NK-92 (cell line): Measurements from ENCODE around the gene SLC30A10.
"Not testable (repeated sequence)": the region's sequence is repeated elsewhere in the genome, so short reads cannot be mapped to it uniquely, and the experiment has no call there.

Experiments
- DNase-seq: peaks from one replicate; lab custom pipeline; 2025; ENCODE audit not compliant: unreplicated experiment; lab: John Stamatoyannopoulos, UW

SLC30A10 gene

DNA sequence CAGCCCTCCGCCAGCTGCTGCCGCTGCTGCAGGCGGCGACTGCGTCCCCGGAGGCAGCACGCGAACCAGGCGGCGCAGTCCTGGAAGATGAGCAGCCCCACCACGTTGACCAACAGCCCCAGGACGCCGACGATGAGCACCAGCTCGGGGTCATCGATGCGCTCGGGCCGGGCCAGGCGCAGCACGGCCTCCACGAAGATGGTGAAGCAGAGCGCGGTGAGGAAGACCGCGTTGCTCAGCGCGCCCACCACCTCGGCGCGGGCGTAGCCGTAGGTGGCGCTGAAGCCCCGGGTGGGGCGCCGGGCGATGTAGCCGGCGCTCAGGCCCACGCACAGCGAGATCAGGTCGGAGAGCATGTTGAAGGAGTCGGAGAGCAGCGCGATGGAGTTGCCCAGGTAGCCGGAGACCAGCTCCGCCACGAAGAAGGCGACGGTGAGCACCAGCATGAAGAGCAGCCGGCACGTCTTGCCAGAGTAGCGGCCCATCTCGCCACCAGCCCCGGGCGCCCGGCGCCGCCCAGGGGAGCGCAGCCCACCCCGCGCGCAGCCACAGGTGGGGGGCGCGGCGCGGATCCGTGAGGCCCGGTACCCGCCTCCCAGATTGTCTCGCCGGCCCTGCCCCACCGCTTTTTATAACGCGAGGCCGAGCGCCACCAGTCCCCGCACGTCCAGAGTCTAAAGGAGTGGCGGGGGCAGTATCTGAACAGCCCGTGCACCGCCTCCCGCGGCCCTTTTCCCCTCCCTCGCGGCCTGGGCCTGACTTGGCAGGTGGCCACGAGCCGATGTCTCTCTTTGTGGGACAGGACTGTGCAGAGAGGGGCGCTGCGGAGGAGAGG lies at the start of gene SLC30A10:
SLC30A10 (minus strand) TSS at position 602 of the 835 bp plus-strand sequence; CDS start at position 485, 117 bp downstream.
- no peak for DNase-seq

DNA sequence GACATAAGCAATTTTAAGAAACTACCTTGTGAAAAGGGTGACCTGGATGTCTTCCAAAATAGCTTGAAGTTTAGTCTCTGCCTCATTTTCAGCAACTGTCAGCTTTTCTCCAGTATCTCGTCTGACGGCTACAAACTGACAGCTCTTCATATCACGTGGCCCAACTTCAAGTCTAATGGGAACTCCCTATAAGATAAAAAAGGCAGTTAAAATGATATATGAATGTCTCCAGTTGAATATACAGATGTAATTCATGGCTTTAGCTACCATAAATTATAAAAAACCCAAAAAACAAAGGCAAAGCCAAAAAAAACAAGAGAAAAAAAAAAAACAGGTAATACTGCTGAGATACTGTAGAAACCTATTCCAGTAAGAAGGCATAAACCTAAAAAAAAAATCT lies 44.9 kb upstream of the SLC30A10 start:
- no peak for DNase-seq

DNA sequence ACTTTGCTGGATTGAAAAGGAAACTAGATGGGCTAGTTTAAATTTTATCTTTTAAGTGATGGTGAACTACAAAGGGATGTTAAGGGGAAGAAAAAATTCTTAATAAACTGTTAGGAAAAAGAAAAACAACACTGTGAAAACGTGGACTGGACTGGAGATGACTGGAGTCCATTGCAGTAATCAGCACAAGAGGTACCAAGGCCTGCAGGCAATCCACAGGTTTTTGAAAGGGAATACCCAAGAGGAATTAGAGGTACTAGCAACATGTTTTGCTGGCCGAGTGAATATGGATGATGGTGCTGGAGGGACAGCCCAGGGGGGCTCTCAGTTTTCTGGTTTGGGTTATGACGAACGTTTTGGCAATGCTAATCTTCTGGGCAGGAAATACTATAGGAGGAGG lies 39.0 kb upstream of the SLC30A10 start:
- no peak for DNase-seq

DNA sequence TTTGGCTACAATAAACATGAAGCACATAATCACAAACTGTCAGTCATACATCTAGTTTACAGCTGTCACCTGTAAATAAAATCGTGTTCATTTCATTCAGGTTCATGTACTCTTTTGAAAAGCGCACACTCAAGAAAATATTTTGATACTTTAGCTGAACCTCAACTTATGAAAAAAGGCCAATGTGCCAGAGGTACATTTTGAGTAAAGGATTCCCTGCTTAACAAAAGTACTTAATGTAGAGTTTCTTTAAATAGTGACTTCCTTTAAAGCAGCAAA lies 37.7 kb upstream of the SLC30A10 start:
- no peak for DNase-seq

DNA sequence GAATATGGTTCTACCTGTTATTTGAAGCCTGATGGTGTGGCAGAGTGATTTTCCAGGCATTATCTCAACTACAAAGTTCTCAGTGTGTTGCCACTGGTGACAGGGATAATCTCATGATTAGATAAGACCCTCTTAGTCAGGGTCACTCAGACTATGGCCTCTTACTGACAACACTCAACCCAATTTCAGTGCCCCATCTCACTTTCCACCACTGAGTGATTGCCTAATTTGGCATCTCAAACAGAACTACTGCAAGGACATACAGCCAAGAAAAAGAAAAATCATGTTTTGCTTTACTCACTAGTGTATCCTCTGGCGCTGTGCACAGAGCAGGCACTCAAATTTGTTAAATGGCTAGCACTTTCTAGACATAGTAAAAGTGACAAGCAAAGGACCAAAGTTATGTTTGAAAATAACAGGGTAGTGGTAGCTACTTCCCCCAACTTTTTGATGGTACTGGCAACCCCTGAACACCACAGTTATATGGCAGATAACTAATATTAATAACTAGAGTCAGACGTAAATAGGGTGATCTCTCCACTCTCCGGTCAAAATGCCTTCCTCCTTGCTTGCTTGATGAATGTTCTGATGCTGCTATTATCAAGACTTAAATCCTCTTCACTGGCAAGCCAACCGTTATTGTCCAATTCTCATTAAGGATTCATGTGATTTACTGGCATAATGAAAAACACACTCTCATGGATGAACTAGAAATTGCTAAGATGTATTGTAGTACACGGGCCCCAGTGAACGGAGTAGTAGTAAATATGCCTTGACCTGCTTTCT lies 37.1 kb upstream of the SLC30A10 start:
- DNase-seq, result no peak

DNA sequence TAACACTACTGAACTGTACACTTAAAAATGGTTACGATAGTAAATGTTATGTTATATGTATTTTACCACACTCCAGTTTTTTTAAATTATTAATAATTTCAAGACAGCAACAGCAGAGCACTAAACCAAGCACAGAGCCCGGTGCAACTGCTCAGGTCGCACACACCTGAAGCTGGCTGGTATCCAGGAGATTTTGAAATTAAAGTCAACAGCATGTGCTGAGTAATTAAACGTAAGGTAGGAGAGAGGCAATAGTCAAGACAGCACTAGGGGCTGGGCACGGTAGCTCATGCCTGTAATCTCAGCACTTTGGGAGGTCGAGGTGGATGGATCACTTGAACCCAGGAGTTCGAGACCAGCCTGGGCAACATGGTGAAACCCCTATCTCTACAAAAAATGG lies 35.1 kb upstream of the SLC30A10 start:
- DNase-seq, result no peak

- no peak for DNase-seq
These were observed 33.3 kb upstream of the SLC30A10 start for GRCh38 chr1:219961684-219962083.

DNA sequence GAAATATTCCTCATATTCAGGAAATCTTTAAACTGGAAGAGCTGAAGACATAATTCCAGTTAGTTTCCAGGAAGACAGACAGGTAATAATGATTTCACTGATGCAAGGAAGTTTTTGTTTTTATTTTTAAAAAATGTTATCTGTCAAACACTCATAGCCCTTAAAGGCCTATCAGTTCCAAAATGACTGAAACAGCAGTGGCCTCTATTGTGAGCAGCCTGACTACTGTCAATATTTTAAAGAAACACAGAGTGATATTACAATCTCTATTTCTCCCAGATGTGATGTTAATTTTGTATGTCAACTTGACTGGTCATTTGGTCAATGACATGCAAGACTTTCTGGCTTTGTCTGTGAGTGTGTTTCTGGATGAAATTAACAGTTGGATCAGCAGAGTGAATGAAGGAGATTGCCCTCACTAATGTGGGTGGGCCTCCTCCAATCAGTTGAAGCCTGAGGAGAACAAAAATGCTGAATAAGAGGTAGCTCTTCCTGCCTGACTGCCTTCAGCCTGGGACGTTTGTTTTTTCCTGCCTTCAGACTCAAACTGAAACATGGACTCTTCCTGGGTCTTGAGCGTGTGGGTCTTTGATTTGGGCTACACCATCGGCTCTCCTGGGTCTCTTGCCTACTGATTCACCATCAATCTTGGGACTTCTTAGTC lies 31.3 kb upstream of the SLC30A10 start:
- DNase-seq, result no peak

DNA sequence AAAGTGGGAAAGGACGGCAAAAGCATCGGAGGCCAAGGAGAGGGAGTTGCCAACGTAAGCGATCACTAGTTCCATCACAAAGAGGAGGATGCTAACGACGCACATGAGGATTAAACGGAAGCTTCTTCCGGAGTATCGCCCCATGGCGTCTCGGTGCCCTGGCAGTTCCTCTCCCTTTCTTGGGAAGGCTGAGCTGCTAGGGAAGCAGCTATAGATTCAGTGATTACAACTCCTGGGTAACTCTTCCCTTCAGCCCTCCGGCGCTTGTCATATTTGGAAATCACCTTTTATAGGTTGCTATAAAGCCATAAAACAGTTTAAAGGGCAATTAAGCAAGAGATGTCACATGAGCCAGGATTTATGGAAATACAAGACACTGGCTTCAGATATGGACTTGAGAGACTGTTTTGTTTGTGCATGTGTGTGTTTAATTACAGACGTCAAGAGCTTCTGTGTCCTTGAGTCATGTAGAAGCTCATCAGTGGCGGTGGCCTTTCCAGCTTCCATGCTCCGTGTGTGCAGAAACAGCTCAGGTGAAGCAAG lies 30.6 kb upstream of the SLC30A10 start:
- no peak for DNase-seq

- no peak for DNase-seq
These were observed 26.5 kb upstream of the SLC30A10 start for GRCh38 chr1:219954736-219955421.

- DNase-seq, result no peak
These were observed 25.7 kb upstream of the SLC30A10 start for GRCh38 chr1:219954052-219954451.

- DNase-seq, result no peak
These were observed 24.0 kb upstream of the SLC30A10 start for GRCh38 chr1:219952361-219952760.

GRCh38 chr1:219949227-219949626 lies 20.9 kb upstream of the SLC30A10 start:
- DNase-seq, result not testable (repeated sequence)

GRCh38 chr1:219948766-219949165 lies 20.4 kb upstream of the SLC30A10 start:
- not testable (repeated sequence) for DNase-seq

DNA sequence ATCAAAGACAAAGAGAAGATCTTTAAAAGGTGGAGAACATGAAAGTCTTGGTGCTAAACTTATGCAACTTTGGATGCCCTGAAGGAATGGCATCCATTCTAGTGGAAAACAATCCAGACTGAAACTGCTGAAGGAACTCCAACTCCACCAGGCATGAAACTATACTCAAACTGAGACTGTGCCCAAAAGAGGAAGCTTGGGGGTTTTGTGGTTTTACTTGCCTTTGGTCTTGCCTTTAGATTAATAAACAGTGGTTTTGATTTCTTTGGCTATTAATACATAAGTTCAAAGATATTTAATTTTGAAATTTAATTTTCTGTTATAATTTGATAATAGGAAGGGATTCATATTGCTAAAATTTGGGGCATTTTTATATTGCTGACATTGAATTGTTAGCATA lies 17.4 kb upstream of the SLC30A10 start:
- DNase-seq, result no peak

DNA sequence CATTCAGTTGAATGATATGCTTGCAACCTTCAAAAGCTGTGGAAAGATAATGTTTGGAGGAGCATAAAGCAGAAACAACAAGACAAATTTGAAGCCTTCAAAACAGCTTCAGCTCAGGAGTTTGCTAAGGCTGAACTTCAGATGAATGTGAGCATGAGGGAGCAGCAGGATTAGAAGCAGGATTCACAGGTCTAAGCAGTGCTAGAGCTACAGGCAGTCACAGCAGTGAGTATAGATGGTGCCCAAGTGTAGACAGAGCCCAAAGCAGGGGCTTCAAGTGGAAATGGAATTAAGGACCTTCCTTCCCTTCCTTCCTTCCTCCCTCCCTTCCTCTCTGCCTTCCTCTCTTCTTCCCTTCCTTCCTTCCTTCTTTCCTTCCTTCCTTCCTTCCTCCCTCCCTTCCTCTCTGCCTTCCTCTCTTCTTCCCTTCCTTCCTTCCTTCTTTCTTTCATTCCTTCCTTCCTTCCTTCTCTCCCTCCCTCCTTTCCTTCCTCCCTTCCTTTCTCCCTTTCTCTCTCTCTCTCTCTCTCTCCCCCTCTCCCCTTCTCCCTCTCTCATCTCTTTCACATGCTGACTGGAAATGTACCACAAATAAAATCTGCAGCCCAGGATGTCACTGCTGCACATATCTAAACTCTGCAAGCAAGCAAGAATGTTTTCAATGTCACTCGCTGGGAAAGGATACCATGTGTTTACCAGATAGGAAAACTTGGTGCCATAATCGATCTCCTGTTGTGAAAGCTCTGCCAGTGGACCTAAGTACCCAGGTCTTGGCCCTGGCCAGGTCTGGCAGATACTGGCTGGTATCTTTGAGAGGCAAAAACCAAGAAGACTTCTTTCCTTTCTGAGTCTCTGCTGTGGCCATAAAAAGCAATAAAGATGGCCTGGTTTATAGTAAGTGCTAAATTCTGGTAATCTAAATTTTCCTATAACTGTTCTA lies 13.1 kb upstream of the SLC30A10 start:
- DNase-seq, result no peak

DNA sequence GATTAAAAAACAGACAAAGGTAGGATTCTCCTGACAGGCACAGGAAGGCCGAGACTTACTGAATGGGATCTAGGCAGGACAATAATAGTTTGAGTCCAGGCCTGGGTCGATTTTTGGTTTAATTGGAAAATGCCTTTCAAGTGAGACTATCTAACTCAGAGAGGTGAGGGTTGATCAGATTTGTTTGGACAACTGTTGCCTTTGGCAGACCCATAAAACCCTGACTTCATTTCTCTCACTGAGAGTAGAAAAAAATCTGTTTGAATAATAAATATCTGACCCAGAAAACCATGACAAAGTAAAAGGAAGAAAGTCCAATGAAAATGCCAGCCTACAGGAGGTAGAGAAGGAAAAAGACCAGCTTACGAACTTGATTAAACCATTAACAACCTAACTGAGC lies 12.3 kb upstream of the SLC30A10 start:
- no peak for DNase-seq

DNA sequence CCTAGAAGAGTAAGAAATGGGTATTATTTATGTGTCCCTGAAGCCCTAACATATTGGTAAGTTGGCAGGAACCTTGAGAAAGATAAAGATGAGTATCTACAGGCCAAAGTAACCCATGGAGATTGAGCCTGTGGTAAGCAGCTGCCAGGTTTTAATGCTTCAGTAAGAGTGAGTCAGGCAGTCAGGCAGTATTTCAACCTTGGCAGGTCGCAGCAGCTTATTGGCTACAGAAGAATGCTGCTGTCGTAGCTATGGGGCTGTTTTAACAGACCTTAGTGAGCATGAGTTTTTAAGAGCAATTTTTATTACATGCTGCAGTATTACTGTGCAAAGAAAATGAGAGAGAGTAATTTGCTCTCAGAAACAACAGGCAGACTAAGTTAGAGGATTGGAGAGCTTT lies 10.3 kb upstream of the SLC30A10 start:
- no peak for DNase-seq

GRCh38 chr1:219933763-219934162 lies 5.4 kb upstream of the SLC30A10 start:
- not testable (repeated sequence) for DNase-seq

GRCh38 chr1:219931033-219931432 lies 2.7 kb upstream of the SLC30A10 start:
- no peak for DNase-seq
